Osteocyte (in vitro differentiated cells): ENCODE data around the gene RERG. TPM values are rescaled to one million over a fixed set of nuclear protein-coding genes. Genes with fewer than 3 reads are reported as not detected.
A peak's percentile ranks its signal among the peaks of the same experiment; 100 is the strongest.

Experiments
- DNase-seq: peaks from one replicate; pipeline ENCODE4 v3.0.0; 2021; ENCODE audit warnings: mixed read lengths; ENCODE audit not compliant: unreplicated experiment; ENCODE audit errors: extremely low spot score
- H3K27ac Mint-ChIP-seq: one replicate; pipeline ENCODE4 v1.8.0; 2021; ENCODE audit warnings: mild to moderate bottlenecking, mixed read lengths; ENCODE audit not compliant: unreplicated experiment
- H3K27me3 Mint-ChIP-seq: one replicate; pipeline ENCODE4 v1.8.0; 2021; ENCODE audit warnings: mixed read lengths; ENCODE audit not compliant: unreplicated experiment
- H3K36me3 Mint-ChIP-seq: one replicate; pipeline ENCODE4 v1.8.0; 2021; ENCODE audit warnings: mixed read lengths; ENCODE audit not compliant: unreplicated experiment
- H3K4me1 Mint-ChIP-seq: one replicate; pipeline ENCODE4 v1.8.0; 2021; ENCODE audit warnings: mixed read lengths; ENCODE audit not compliant: unreplicated experiment
- H3K4me3 Mint-ChIP-seq: one replicate; pipeline ENCODE4 v1.8.0; 2021; ENCODE audit warnings: mild to moderate bottlenecking, moderate library complexity, mixed read lengths; ENCODE audit not compliant: unreplicated experiment
- H3K9me3 Mint-ChIP-seq: one replicate; pipeline ENCODE4 v1.8.0; 2021; ENCODE audit warnings: mixed read lengths; ENCODE audit not compliant: unreplicated experiment
- CTCF ChIP-seq: fragments of 200-600 bp; sonication (generic); IDR thresholded peaks from 2 replicates; pipeline ENCODE4 v1.5.0; 2021; ENCODE audit warnings: antibody characterized with exemption, mild to moderate bottlenecking, moderate library complexity
- total RNA-seq: library from RNA; stranded (reverse); gene quantifications from 2 replicates; pipeline ENCODE4 v1.2.1, GENCODE V29; 2021

RERG gene
- total RNA-seq, 1 donor from 2014 or later, result 92.7 TPM

GRCh38 chr12:15184484-15184883, 36.7 kb downstream of the RERG start:
- H3K27me3 Mint-ChIP-seq, result no peaks in the 10 kb centered on the region
- TF ChIP-seq CTCF, result no peak
- no peak for DNase-seq
- no peak overlapping the region for H3K4me3 Mint-ChIP-seq
- H3K9me3 Mint-ChIP-seq, result no peaks in the 10 kb centered on the region
- peaks cover 17% of the 10 kb centered on the region for H3K36me3 Mint-ChIP-seq
- peaks cover 58% of the 10 kb centered on the region for H3K4me1 Mint-ChIP-seq
- H3K27ac Mint-ChIP-seq, result peak overlapping the region; percentile 61

- no peak for DNase-seq
- TF ChIP-seq CTCF, result no peak
- Mint-ChIP-seq H3K36me3 (peaks cover 18% of the 10 kb centered on the region), H3K27me3 (no peaks in the 10 kb centered on the region), H3K4me3 (no peak overlapping the region), H3K27ac (no peak overlapping the region), H3K4me1 (peaks cover 62% of the 10 kb centered on the region), H3K9me3 (no peaks in the 10 kb centered on the region)
Measured at GRCh38 chr12:15183821-15184220, 37.4 kb downstream of the RERG start.

- TF ChIP-seq CTCF, result no peak
- Mint-ChIP-seq H3K4me3 (no peak overlapping the region), H3K36me3 (peaks cover 21% of the 10 kb centered on the region), H3K4me1 (peaks cover 69% of the 10 kb centered on the region), H3K27me3 (no peaks in the 10 kb centered on the region), H3K9me3 (no peaks in the 10 kb centered on the region), H3K27ac (peak overlapping the region; percentile 85)
- no peak for DNase-seq
Measured at GRCh38 chr12:15181017-15181683, 40.1 kb downstream of the RERG start.

GRCh38 chr12:15180325-15180724, 40.9 kb downstream of the RERG start:
- H3K4me1 Mint-ChIP-seq, result peaks cover 71% of the 10 kb centered on the region
- DNase-seq, result no peak
- no peak for TF ChIP-seq CTCF
- peaks cover 19% of the 10 kb centered on the region for H3K36me3 Mint-ChIP-seq
- no peaks in the 10 kb centered on the region for H3K9me3 Mint-ChIP-seq
- H3K27ac Mint-ChIP-seq, result peak overlapping the region; percentile 85
- H3K27me3 Mint-ChIP-seq, result no peaks in the 10 kb centered on the region
- no peak overlapping the region for H3K4me3 Mint-ChIP-seq

GRCh38 chr12:15179672-15180071, 41.5 kb downstream of the RERG start:
- peaks cover 19% of the 10 kb centered on the region for H3K36me3 Mint-ChIP-seq
- H3K4me1 Mint-ChIP-seq, result peaks cover 70% of the 10 kb centered on the region
- no peaks in the 10 kb centered on the region for H3K27me3 Mint-ChIP-seq
- no peak for TF ChIP-seq CTCF
- peak overlapping the region; percentile 85 for H3K27ac Mint-ChIP-seq
- no peaks in the 10 kb centered on the region for H3K9me3 Mint-ChIP-seq
- H3K4me3 Mint-ChIP-seq, result no peak overlapping the region
- no peak for DNase-seq
